Activated CD4-positive, alpha-beta T cell treated with anti-CD3 and anti-CD28 coated beads for 24 hours (primary cell): ENCODE results near the gene ZHX3.

Experiments
- DNase-seq, 2 donors: peaks; one replicate each; pipeline ENCODE4 v3.0.0-alpha.2; 2020; ENCODE audit warnings: low read depth in 2 of 2

Gene ZHX3

GRCh38 chr20:41300383-41300782 lies 17.1 kb downstream of the ZHX3 start:
- DNase-seq = no peak

GRCh38 chr20:41299899-41300298 lies 17.6 kb downstream of the ZHX3 start:
- no peak for DNase-seq

- no peak for DNase-seq
Measured at GRCh38 chr20:41293269-41294037, 24.1 kb downstream of the ZHX3 start.

- DNase-seq = no peak
Measured at GRCh38 chr20:41290804-41291389, 26.6 kb downstream of the ZHX3 start.

- DNase-seq = no peak
Measured at GRCh38 chr20:41287327-41287726, 30.2 kb downstream of the ZHX3 start.

- no peak for DNase-seq
Measured at GRCh38 chr20:41286240-41286851, 31.2 kb downstream of the ZHX3 start.

GRCh38 chr20:41279546-41280225 lies 37.8 kb downstream of the ZHX3 start:
- no peak for DNase-seq

GRCh38 chr20:41278936-41279335 lies 38.6 kb downstream of the ZHX3 start:
- DNase-seq = no peak

GRCh38 chr20:41277049-41277448 lies 40.5 kb downstream of the ZHX3 start:
- DNase-seq = no peak

- no peak for DNase-seq
Measured at GRCh38 chr20:41276317-41276751, 41.2 kb downstream of the ZHX3 start.

- no peak for DNase-seq
Measured at GRCh38 chr20:41275301-41275731, 42.2 kb downstream of the ZHX3 start.

GRCh38 chr20:41274152-41274551 lies 43.4 kb downstream of the ZHX3 start:
- no peak for DNase-seq

GRCh38 chr20:41273445-41273844 lies 44.1 kb downstream of the ZHX3 start:
- DNase-seq = no peak

GRCh38 chr20:41272339-41272738 lies 45.2 kb downstream of the ZHX3 start:
- DNase-seq = no peak

GRCh38 chr20:41268917-41269652 lies 48.4 kb downstream of the ZHX3 start:
- no peak for DNase-seq

GRCh38 chr20:41268402-41268801 lies 49.1 kb downstream of the ZHX3 start:
- DNase-seq = no peak

GRCh38 chr20:41265938-41266337 lies 51.6 kb downstream of the ZHX3 start:
- DNase-seq = no peak

GRCh38 chr20:41264819-41265218 lies 52.7 kb downstream of the ZHX3 start:
- no peak for DNase-seq

- DNase-seq = no peak
Measured at GRCh38 chr20:41261790-41262717, 55.5 kb downstream of the ZHX3 start.

GRCh38 chr20:41261260-41261659 lies 56.3 kb downstream of the ZHX3 start:
- DNase-seq = no peak
